HEK293 (cell line): ENCODE data around the gene MELTF.

Experiments
- CTCF ChIA-PET: fragments of 350-600 bp; formaldehyde crosslinking; extraction: SDS; loops from one replicate; lab custom pipeline; 2021; ENCODE audit warnings: antibody characterized with exemption; lab: Yijun Ruan, JAX
- POLR2A ChIA-PET: fragments of 300-600 bp; formaldehyde crosslinking; extraction: SDS; loops from one replicate; lab custom pipeline; 2020; ENCODE audit warnings: antibody characterized with exemption, inconsistent platforms; lab: Yijun Ruan, JAX
- H3K27ac ChIP-seq: fragments of 200-500 bp; sonication (Bioruptor generic); 2 replicates; pipeline ENCODE4 v1.5.1; 2014; ENCODE audit warnings: low read depth, low read length, control low read depth, inconsistent platforms; ENCODE audit errors: extremely low read depth
- H3K36me3 ChIP-seq, 2 experiments: fragments of 200-500 bp in 1 of 2; sonication (Bioruptor generic) in 1 of 2; 1 replicate in 1 of 2; 2 replicates in 1 of 2; pipeline ENCODE4 v1.5.1; 2014 to 2017; ENCODE audit warnings: inconsistent platforms in 2 of 2, low read length in 2 of 2; ENCODE audit not compliant: control insufficient read depth in 2 of 2, insufficient read depth in 1 of 2
- H3K4me1 ChIP-seq: fragments of 200-500 bp; sonication (Bioruptor generic); 2 replicates; pipeline ENCODE4 v1.5.1; 2014; ENCODE audit warnings: mild to moderate bottlenecking, low read length, inconsistent platforms; ENCODE audit not compliant: control insufficient read depth, insufficient read depth
- H3K4me3 ChIP-seq: 2 replicates; pipeline ENCODE4 v1.5.1; 2011; ENCODE audit warnings: low read depth, mild to moderate bottlenecking, control low read depth, low read length, moderate library complexity
- H3K9me3 ChIP-seq: fragments of 200-500 bp; sonication (Bioruptor generic); 2 replicates; pipeline ENCODE4 v1.5.1; 2014; ENCODE audit warnings: low read depth, low read length, inconsistent platforms; ENCODE audit not compliant: control insufficient read depth, insufficient read depth
- ATF2 ChIP-seq: fragments of 450-650 bp; formaldehyde crosslinking; IDR thresholded peaks from 2 replicates; pipeline ENCODE4 v1.5.1; 2016; ENCODE audit warnings: missing biosample characterization, missing genetic modification characterization, low read depth
- HIC1 ChIP-seq: fragments of 450-650 bp; formaldehyde crosslinking; IDR thresholded peaks from 2 replicates; pipeline ENCODE4 v1.5.1; 2016; ENCODE audit warnings: missing biosample characterization, missing genetic modification characterization
- MEIS1 ChIP-seq: sonication (generic); formaldehyde crosslinking; IDR thresholded peaks from 2 replicates; pipeline ENCODE4 v1.8.1; 2022; ENCODE audit warnings: missing genetic modification reagents, mild to moderate bottlenecking, borderline replicate concordance
- RBAK ChIP-seq: fragments of 450-650 bp; formaldehyde crosslinking; IDR thresholded peaks from 2 replicates; pipeline ENCODE4 v1.5.1; 2016; ENCODE audit warnings: missing biosample characterization, missing genetic modification characterization
- SETDB1 ChIP-seq: IDR thresholded peaks from one replicate; pipeline ENCODE4 v1.6.1; 2017; ENCODE audit warnings: mild to moderate bottlenecking, low read length, moderate library complexity, mixed read lengths; ENCODE audit not compliant: insufficient read length
- ZNF133 ChIP-seq: fragments of 450-650 bp; formaldehyde crosslinking; IDR thresholded peaks from 2 replicates; pipeline ENCODE4 v1.5.1; 2016; ENCODE audit warnings: missing biosample characterization, missing genetic modification characterization
- ZNF138 ChIP-seq: fragments of 450-650 bp; formaldehyde crosslinking; IDR thresholded peaks from 2 replicates; pipeline ENCODE4 v1.5.1; 2016; ENCODE audit warnings: missing biosample characterization, missing genetic modification characterization, borderline replicate concordance
- ZNF175 ChIP-seq: fragments of 450-650 bp; formaldehyde crosslinking; IDR thresholded peaks from 2 replicates; pipeline ENCODE4 v1.5.1; 2016; ENCODE audit warnings: missing biosample characterization, missing genetic modification characterization
- ZNF18 ChIP-seq: fragments of 450-650 bp; formaldehyde crosslinking; IDR thresholded peaks from 2 replicates; pipeline ENCODE4 v1.5.1; 2016; ENCODE audit warnings: missing biosample characterization, missing genetic modification characterization
- ZNF223 ChIP-seq: fragments of 450-650 bp; formaldehyde crosslinking; IDR thresholded peaks from 2 replicates; pipeline ENCODE4 v1.5.1; 2016; ENCODE audit warnings: missing biosample characterization, missing genetic modification characterization
- ZNF513 ChIP-seq: fragments of 450-650 bp; IDR thresholded peaks from 2 replicates; pipeline ENCODE4 v1.5.1; 2018; ENCODE audit warnings: missing biosample characterization, missing genetic modification characterization
- ZNF624 ChIP-seq: fragments of 450-650 bp; formaldehyde crosslinking; IDR thresholded peaks from 2 replicates; pipeline ENCODE4 v1.5.1; 2017; ENCODE audit warnings: missing biosample characterization, missing genetic modification characterization
- ZNF626 ChIP-seq: fragments of 450-650 bp; sonication (Bioruptor Pico); formaldehyde crosslinking; IDR thresholded peaks from 2 replicates; pipeline ENCODE4 v1.5.1; 2018; ENCODE audit warnings: missing biosample characterization, missing genetic modification characterization, inconsistent platforms
- ZNF645 ChIP-seq: fragments of 450-650 bp; formaldehyde crosslinking; IDR thresholded peaks from 2 replicates; pipeline ENCODE4; 2016; ENCODE audit warnings: missing biosample characterization, missing genetic modification characterization
- ZSCAN4 ChIP-seq: fragments of 450-650 bp; formaldehyde crosslinking; IDR thresholded peaks from 2 replicates; pipeline ENCODE4 v1.5.1; 2017; ENCODE audit warnings: missing biosample characterization, missing genetic modification characterization
- TF ChIP-seq, protein P1 (sequence below): fragments of 450-650 bp; formaldehyde crosslinking; IDR thresholded peaks from 2 replicates; pipeline ENCODE4 v1.5.1; 2017; ENCODE audit warnings: missing biosample characterization, missing genetic modification characterization
- TF ChIP-seq, protein P2 (sequence below): fragments of 450-650 bp; formaldehyde crosslinking; IDR thresholded peaks from 2 replicates; pipeline ENCODE4 v1.5.1; 2016; ENCODE audit warnings: missing biosample characterization, missing genetic modification characterization

MELTF gene

GRCh38 chr3:196983186-196983585 is 46.4 kb downstream of the MELTF start (continued):
- no peak for TF ChIP-seq ATF2
- peak; percentile 94 for TF ChIP-seq SETDB1
- no peak for TF ChIP-seq ZNF624 (tag by site-specific recombination)
- TF ChIP-seq, all 188 proteins: peak for 2

DNA sequence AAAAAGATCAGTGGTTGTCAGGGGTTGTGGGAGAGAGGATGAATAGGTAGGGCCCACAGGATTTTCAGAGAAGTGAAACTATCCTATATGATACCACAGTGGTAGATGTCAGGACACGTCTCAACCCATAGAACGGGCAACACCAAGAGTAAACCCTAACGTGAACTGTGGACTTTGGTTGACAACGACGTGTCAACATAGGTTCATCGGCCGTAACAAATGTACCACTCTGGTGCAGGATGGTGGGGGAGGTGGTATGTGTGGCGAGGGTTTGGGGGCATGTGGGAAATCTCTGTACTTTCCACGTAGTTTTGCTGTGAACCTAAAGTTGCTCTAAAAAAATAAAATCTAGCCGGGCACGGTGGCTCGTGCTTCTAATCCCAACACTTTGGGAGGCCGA is 48.0 kb downstream of the MELTF start:
- TF ChIP-seq ZNF18 (tag by site-specific recombination): no peak
- no peak for TF ChIP-seq ZNF513 (tag by site-specific recombination)
- TF ChIP-seq ZNF223 (tag by site-specific recombination): no peak
- no peak for TF ChIP-seq ZNF645 (tag by site-specific recombination)
- no peak for TF ChIP-seq HIC1 (tag by site-specific recombination)
- no peak for TF ChIP-seq ZNF133 (tag by site-specific recombination)
- TF ChIP-seq ZNF138 (tag by site-specific recombination): no peak
- no peak for TF ChIP-seq MEIS1 (CRISPR knock-in tag)
- TF ChIP-seq RBAK: no peak
- TF ChIP-seq, all 188 proteins: peak for 0
- POLR2A ChIA-PET: no interaction called here
- H3K4me1 ChIP-seq: no peaks in the 10 kb centered on the region
- H3K4me3 ChIP-seq: no peak overlapping the region
- CTCF ChIA-PET: no interaction called here
- no peak overlapping the region for H3K27ac ChIP-seq
- H3K36me3 ChIP-seq: no peaks in the 10 kb centered on the region
- H3K9me3 ChIP-seq: no peaks in the 10 kb centered on the region

DNA sequence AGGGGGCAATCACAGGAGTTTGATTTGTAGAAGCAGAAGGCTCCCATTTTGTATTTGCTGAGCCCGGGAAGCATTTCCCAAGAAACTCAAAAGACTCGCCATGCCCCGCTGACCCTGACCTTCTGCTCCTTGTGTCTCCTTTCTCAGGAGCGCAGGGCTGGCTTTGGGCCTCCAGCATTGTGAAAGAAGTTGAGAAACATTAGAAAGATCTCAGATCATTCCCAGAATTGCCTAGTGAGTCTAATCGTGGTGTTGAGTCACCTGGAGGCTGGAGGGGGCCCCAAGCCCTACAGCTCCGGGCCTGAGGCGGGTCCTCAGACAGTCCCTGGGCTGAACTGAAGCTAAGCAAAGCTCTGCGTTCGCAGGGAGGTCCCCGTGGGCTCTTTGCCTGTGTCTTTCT is 50.1 kb downstream of the MELTF start:
- Histone ChIP-seq H3K36me3 (no peaks in the 10 kb centered on the region), H3K27ac (no peak overlapping the region), H3K9me3 (no peaks in the 10 kb centered on the region), H3K4me1 (no peaks in the 10 kb centered on the region), H3K4me3 (no peak overlapping the region)
- ChIA-PET POLR2A (no interaction called here), CTCF (no interaction called here)
- TF ChIP-seq, protein P1, sequence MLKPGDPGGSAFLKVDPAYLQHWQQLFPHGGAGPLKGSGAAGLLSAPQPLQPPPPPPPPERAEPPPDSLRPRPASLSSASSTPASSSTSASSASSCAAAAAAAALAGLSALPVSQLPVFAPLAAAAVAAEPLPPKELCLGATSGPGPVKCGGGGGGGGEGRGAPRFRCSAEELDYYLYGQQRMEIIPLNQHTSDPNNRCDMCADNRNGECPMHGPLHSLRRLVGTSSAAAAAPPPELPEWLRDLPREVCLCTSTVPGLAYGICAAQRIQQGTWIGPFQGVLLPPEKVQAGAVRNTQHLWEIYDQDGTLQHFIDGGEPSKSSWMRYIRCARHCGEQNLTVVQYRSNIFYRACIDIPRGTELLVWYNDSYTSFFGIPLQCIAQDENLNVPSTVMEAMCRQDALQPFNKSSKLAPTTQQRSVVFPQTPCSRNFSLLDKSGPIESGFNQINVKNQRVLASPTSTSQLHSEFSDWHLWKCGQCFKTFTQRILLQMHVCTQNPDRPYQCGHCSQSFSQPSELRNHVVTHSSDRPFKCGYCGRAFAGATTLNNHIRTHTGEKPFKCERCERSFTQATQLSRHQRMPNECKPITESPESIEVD (tag by site-specific recombination): no peak
- TF ChIP-seq ZNF626 (tag by site-specific recombination) (no peak), ZSCAN4 (tag by site-specific recombination) (no peak), ZNF175 (no peak)
- TF ChIP-seq, protein P2, sequence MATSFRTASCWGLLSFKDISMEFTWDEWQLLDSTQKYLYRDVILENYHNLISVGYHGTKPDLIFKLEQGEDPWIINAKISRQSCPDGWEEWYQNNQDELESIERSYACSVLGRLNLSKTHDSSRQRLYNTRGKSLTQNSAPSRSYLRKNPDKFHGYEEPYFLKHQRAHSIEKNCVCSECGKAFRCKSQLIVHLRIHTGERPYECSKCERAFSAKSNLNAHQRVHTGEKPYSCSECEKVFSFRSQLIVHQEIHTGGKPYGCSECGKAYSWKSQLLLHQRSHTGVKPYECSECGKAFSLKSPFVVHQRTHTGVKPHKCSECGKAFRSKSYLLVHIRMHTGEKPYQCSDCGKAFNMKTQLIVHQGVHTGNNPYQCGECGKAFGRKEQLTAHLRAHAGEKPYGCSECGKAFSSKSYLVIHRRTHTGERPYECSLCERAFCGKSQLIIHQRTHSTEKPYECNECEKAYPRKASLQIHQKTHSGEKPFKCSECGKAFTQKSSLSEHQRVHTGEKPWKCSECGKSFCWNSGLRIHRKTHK (tag by site-specific recombination): no peak
